HepG2 (cell line): Measurements from ENCODE around the gene TMEM38B. TPM values are rescaled to one million over a fixed set of nuclear protein-coding genes. Genes with fewer than 3 reads are reported as not detected.

ENCODE experiments used
- ADNP ChIP-seq: sonication (generic); formaldehyde crosslinking; IDR thresholded peaks from 2 replicates; pipeline ENCODE4 v1.4.0; 2020; ENCODE audit warnings: missing genetic modification reagents
- HCFC1 ChIP-seq: fragments of 150-350 bp; IDR thresholded peaks from 2 replicates; pipeline ENCODE4 v1.6.1; 2014; ENCODE audit warnings: low read depth, low read length
- HNF1A ChIP-seq, 2 experiments: sonication (generic) in 1 of 2; formaldehyde crosslinking in 1 of 2; IDR thresholded peaks; 2 replicates each; pipeline versions ENCODE4 v1.4.0 to v1.6.1; 2016 to 2020; ENCODE audit warnings: borderline replicate concordance in 1 of 2, low read depth in 1 of 2, mild to moderate bottlenecking in 1 of 2, missing genetic modification reagents in 1 of 2
- KLF12 ChIP-seq: sonication (generic); formaldehyde crosslinking; IDR thresholded peaks from 2 replicates; pipeline ENCODE4 v1.4.0; 2020; ENCODE audit warnings: missing genetic modification reagents, borderline replicate concordance
- MEF2D ChIP-seq: sonication (generic); formaldehyde crosslinking; IDR thresholded peaks from 2 replicates; pipeline ENCODE4 v1.5.1; 2020; ENCODE audit warnings: mild to moderate bottlenecking, missing genetic modification reagents
- PAWR ChIP-seq: sonication (generic); formaldehyde crosslinking; IDR thresholded peaks from 2 replicates; pipeline ENCODE4 v1.4.0; 2020; ENCODE audit warnings: missing genetic modification reagents, mild to moderate bottlenecking, borderline replicate concordance
- RBFOX2 ChIP-seq: fragments of 200-400 bp; formaldehyde crosslinking; IDR thresholded peaks from 2 replicates; pipeline ENCODE4 v1.6.1; 2017; ENCODE audit warnings: low read depth, mild to moderate bottlenecking, low read length
- RNF2 ChIP-seq: fragments of 450-650 bp; conservative IDR thresholded peaks from 2 replicates; pipeline ENCODE4 v1.6.1; 2016; ENCODE audit warnings: low read depth
- TSC22D2 ChIP-seq: sonication (generic); formaldehyde crosslinking; IDR thresholded peaks from 2 replicates; pipeline ENCODE4 v1.5.1; 2020; ENCODE audit warnings: missing genetic modification reagents, mild to moderate bottlenecking, borderline replicate concordance
- U2AF1 ChIP-seq: fragments of 200-400 bp; formaldehyde crosslinking; optimal IDR thresholded peaks from 2 replicates; pipeline ENCODE3; 2017; ENCODE audit warnings: mild to moderate bottlenecking, low read depth, low read length
- YY1 ChIP-seq: IDR thresholded peaks from 2 replicates; pipeline ENCODE4 v1.6.1; 2011; ENCODE audit warnings: low read length, low read depth, moderate library complexity, mild to moderate bottlenecking; ENCODE audit not compliant: insufficient read depth, insufficient replicate concordance
- ZC3H4 ChIP-seq: sonication (generic); formaldehyde crosslinking; IDR thresholded peaks from 2 replicates; pipeline ENCODE4 v1.4.0; 2020; ENCODE audit warnings: missing genetic modification reagents, borderline replicate concordance
- ZFP62 ChIP-seq: sonication (generic); formaldehyde crosslinking; IDR thresholded peaks from 2 replicates; pipeline ENCODE4 v1.4.0; 2020; ENCODE audit warnings: missing genetic modification reagents
- ZNF12 ChIP-seq: sonication (generic); formaldehyde crosslinking; IDR thresholded peaks from 2 replicates; pipeline ENCODE4 v1.5.0; 2020; ENCODE audit warnings: missing genetic modification reagents
- ZNF160 ChIP-seq: sonication (generic); formaldehyde crosslinking; IDR thresholded peaks from 2 replicates; pipeline ENCODE4 v1.8.0; 2022; ENCODE audit warnings: mild to moderate bottlenecking, inconsistent platforms, missing genetic modification reagents
- ZNF644 ChIP-seq: IDR thresholded peaks from 2 replicates; pipeline ENCODE4 v1.6.1; 2016; ENCODE audit warnings: low read depth
- ZNF652 ChIP-seq: IDR thresholded peaks from 2 replicates; pipeline ENCODE4 v1.6.1; 2016; ENCODE audit warnings: low read depth, borderline replicate concordance
- ZNF782 ChIP-seq: sonication (generic); formaldehyde crosslinking; IDR thresholded peaks from 2 replicates; pipeline ENCODE4 v1.4.0; 2020; ENCODE audit warnings: missing genetic modification reagents, mild to moderate bottlenecking, borderline replicate concordance
- ZNF850 ChIP-seq: sonication (generic); formaldehyde crosslinking; conservative IDR thresholded peaks from 2 replicates; pipeline ENCODE4 v1.9.0; 2021; ENCODE audit warnings: mild to moderate bottlenecking, missing genetic modification reagents
- ZNF879 ChIP-seq: sonication (generic); formaldehyde crosslinking; IDR thresholded peaks from 2 replicates; pipeline ENCODE4 v1.8.1; 2023; ENCODE audit warnings: missing genetic modification reagents
- ZNF883 ChIP-seq: sonication (generic); formaldehyde crosslinking; IDR thresholded peaks from 2 replicates; pipeline ENCODE4 v1.5.1; 2020; ENCODE audit warnings: mild to moderate bottlenecking, missing genetic modification reagents; ENCODE audit errors: not compliant biosample characterization
- ZSCAN31 ChIP-seq: sonication (generic); formaldehyde crosslinking; IDR thresholded peaks from 2 replicates; pipeline ENCODE4 v1.5.0; 2020; ENCODE audit warnings: low read depth, mild to moderate bottlenecking, missing genetic modification reagents
- polyA plus RNA-seq, 8 experiments: library from polyadenylated mRNA; depleted of rRNA in 3 of 8; stranded (reverse) in 7 of 8; unstranded in 1 of 8; fragments of >200 nt; fragmentation: Illumina TruSeq in 4 of 8; extraction: Trizol in 4 of 8; gene quantifications; 2 replicates each; pipeline versions ENCODE4 v1.2.1 to v1.2.3, GENCODE V29; 2011 to 2016; ENCODE audit warnings: low read depth in 4 of 8, missing spikeins in 1 of 8, mixed read lengths in 1 of 8; ENCODE audit not compliant: insufficient read depth in 1 of 8
- total RNA-seq, 5 experiments: library from RNA; depleted of rRNA; stranded (reverse); fragments of >200 nt; fragmentation: Illumina TruSeq; extraction: Trizol; gene quantifications; 2 replicates each; pipeline ENCODE4 v1.2.3, GENCODE V29; 2016; ENCODE audit warnings: low read depth in 1 of 5
- TF ChIP-seq, protein P1 (sequence below): sonication (generic); IDR thresholded peaks from 2 replicates; pipeline ENCODE4 v1.6.1; 2016; ENCODE audit warnings: low read depth, borderline replicate concordance
- TF ChIP-seq, protein P2 (sequence below): IDR thresholded peaks from 2 replicates; pipeline ENCODE4 v1.6.1; 2016; ENCODE audit warnings: control low read depth
- TF ChIP-seq, protein P3 (sequence below): IDR thresholded peaks from 2 replicates; pipeline ENCODE4 v1.6.1; 2012; ENCODE audit warnings: inconsistent platforms

TMEM38B gene
- total and polyA plus RNA-seq, 2 of the 13 experiments (the other 11 are each of a cell fraction or from before 2014, with no cell fraction given) = 13.4 to 32.4 TPM

DNA sequence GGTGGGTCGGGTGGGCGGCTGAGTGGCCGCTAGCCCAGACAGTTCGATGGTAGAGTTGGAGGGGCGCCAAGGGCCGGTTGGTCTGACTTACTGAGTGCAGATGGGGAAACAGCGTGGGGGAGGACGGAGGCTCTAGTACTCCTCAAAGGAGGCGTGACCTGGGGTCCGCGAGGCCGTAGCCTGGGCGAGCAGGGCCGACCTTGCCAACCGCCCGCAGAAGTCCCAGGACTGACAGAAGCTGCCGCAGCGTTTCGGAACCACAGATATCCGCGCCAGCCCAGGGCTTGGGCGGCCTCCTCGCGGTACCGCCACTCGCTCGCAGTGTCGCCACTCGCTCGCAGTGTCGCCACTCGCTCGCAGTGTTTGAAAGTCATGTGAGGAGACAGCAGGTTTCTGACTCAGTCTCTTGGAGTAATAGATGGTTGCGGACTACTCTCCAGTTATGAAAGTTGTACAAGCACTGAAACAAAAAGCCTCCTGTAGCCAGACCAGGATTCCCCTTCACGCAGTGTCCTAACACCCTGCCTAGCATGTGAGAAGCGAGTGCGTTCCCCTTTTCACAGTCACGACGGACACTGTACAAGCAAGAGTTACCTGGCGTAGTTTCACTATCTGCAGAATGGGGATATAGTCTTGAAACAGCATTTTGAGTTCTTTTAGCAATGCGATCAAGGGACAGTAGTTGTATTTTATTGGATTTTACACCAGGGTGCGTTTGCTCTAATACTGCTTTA lies 674 bp downstream of the TMEM38B start (continued):
- TF ChIP-seq ZNF850 (CRISPR knock-in tag) (no peak), PAWR (CRISPR knock-in tag) (no peak), ZNF160 (CRISPR knock-in tag) (no peak), ZNF644 (CRISPR knock-in tag) (no peak), TSC22D2 (CRISPR knock-in tag) (no peak), RBFOX2 (0 out of 2 replicates have a peak, but pooled peaks have one; percentile 27), ZNF883 (CRISPR knock-in tag) (no peak), ZFP62 (CRISPR knock-in tag) (no peak), RNF2 (0 out of 2 replicates have a peak, but pooled peaks have one; percentile 20), ADNP (no peak), KLF12 (CRISPR knock-in tag) (0 out of 2 replicates have a peak, but pooled peaks have one; percentile 37), U2AF1 (no peak), HNF1A (IDR thresholded peaks at IDR 0.05; ENCODE audit: low read depth) (no peak), HNF1A (CRISPR knock-in tag; IDR thresholded peaks at IDR 0.05; ENCODE audit: borderline replicate concordance) (no peak), ZNF782 (CRISPR knock-in tag) (no peak), ZSCAN31 (CRISPR knock-in tag) (0 out of 2 replicates have a peak, but pooled peaks have one; percentile 49), YY1 (no peak), ZNF12 (CRISPR knock-in tag) (no peak), ZNF879 (CRISPR knock-in tag) (no peak), ZC3H4 (no peak), ZNF652 (no peak), HCFC1 (no peak), MEF2D (CRISPR knock-in tag) (no peak)
- TF ChIP-seq, protein P1, sequence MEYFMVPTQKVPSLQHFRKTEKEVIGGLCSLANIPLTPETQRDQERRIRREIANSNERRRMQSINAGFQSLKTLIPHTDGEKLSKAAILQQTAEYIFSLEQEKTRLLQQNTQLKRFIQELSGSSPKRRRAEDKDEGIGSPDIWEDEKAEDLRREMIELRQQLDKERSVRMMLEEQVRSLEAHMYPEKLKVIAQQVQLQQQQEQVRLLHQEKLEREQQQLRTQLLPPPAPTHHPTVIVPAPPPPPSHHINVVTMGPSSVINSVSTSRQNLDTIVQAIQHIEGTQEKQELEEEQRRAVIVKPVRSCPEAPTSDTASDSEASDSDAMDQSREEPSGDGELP = no peak
- TF ChIP-seq, protein P2, sequence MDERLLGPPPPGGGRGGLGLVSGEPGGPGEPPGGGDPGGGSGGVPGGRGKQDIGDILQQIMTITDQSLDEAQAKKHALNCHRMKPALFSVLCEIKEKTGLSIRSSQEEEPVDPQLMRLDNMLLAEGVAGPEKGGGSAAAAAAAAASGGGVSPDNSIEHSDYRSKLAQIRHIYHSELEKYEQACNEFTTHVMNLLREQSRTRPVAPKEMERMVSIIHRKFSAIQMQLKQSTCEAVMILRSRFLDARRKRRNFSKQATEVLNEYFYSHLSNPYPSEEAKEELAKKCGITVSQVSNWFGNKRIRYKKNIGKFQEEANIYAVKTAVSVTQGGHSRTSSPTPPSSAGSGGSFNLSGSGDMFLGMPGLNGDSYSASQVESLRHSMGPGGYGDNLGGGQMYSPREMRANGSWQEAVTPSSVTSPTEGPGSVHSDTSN = no peak
- TF ChIP-seq, protein P3, sequence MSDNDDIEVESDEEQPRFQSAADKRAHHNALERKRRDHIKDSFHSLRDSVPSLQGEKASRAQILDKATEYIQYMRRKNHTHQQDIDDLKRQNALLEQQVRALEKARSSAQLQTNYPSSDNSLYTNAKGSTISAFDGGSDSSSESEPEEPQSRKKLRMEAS = peak; percentile 33
